DOHH2 (cell line): Measurements from ENCODE around the gene FAM229B.

Source experiments
- EZH2phosphoT487 ChIP-seq: fragments of 200-600 bp; sonication (generic); IDR thresholded peaks from 2 replicates; pipeline ENCODE4 v1.6.1; 2017; ENCODE audit warnings: borderline replicate concordance, mild to moderate bottlenecking, antibody characterized with exemption, low read length, moderate library complexity, mixed read lengths
- TF ChIP-seq, protein P1 (sequence below): fragments of 200-600 bp; sonication (generic); IDR thresholded peaks from one replicate; pipeline ENCODE4 v1.5.1; 2014; ENCODE audit warnings: antibody characterized with exemption, mild to moderate bottlenecking, low read depth, low read length; ENCODE audit not compliant: poor library complexity, severe bottlenecking

- TF ChIP-seq EZH2phosphoT487, result no peak
- TF ChIP-seq, protein P1, sequence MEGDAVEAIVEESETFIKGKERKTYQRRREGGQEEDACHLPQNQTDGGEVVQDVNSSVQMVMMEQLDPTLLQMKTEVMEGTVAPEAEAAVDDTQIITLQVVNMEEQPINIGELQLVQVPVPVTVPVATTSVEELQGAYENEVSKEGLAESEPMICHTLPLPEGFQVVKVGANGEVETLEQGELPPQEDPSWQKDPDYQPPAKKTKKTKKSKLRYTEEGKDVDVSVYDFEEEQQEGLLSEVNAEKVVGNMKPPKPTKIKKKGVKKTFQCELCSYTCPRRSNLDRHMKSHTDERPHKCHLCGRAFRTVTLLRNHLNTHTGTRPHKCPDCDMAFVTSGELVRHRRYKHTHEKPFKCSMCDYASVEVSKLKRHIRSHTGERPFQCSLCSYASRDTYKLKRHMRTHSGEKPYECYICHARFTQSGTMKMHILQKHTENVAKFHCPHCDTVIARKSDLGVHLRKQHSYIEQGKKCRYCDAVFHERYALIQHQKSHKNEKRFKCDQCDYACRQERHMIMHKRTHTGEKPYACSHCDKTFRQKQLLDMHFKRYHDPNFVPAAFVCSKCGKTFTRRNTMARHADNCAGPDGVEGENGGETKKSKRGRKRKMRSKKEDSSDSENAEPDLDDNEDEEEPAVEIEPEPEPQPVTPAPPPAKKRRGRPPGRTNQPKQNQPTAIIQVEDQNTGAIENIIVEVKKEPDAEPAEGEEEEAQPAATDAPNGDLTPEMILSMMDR, result no peak
These were observed 13.2 kb downstream of the FAM229B start for GRCh38 chr6:112100561-112100960.
